Coronary artery (tissue), 2 donors: ENCODE data around the gene STING1.
A peak's percentile ranks its signal among the peaks of the same experiment; 100 is the strongest.
"Not testable (repeated sequence)": the region's sequence is repeated elsewhere in the genome, so short reads cannot be mapped to it uniquely, and the experiment has no call there.

Experiments used
- DNase-seq: peaks from one replicate; pipeline ENCODE4 v3.0.0-alpha.2; 2017; ENCODE audit warnings: low spot score
- H3K27ac ChIP-seq, 2 donors: fragments of 200-600 bp; sonication (generic); one replicate each; pipeline ENCODE4 v1.5.1; 2016 to 2019
- H3K4me3 ChIP-seq: fragments of 200-600 bp; sonication (generic); 2 replicates; pipeline ENCODE4 v1.5.1; 2016; ENCODE audit warnings: mild to moderate bottlenecking, moderate library complexity
- CTCF ChIP-seq: fragments of 200-600 bp; sonication (generic); IDR thresholded peaks from one replicate; pipeline ENCODE4 v1.5.1; 2019; ENCODE audit warnings: antibody characterized with exemption

The STING1 gene

GRCh38 chr5:139451878-139452660, 30.5 kb downstream of the STING1 start:
- TF ChIP-seq CTCF, result no peak
- DNase-seq, result peak; percentile 12
- Histone ChIP-seq H3K4me3 (no peak overlapping the region), H3K27ac (no peak overlapping the region)

GRCh38 chr5:139451176-139451575, 31.4 kb downstream of the STING1 start:
- Histone ChIP-seq H3K27ac (no peak overlapping the region), H3K4me3 (no peak overlapping the region)
- TF ChIP-seq CTCF, result no peak
- peak; percentile 16 for DNase-seq

GRCh38 chr5:139446956-139447779, 35.4 kb downstream of the STING1 start:
- Histone ChIP-seq H3K4me3 (no peak overlapping the region), H3K27ac (no peak overlapping the region)
- TF ChIP-seq CTCF, result no peak
- no peak for DNase-seq

- TF ChIP-seq CTCF, result no peak
- Histone ChIP-seq H3K27ac (no peak overlapping the region), H3K4me3 (no peak overlapping the region)
- no peak for DNase-seq
These were observed 37.0 kb downstream of the STING1 start for GRCh38 chr5:139445325-139446170.

- no peak for TF ChIP-seq CTCF
- H3K4me3 ChIP-seq, result no peak overlapping the region
- no peak overlapping the region for H3K27ac ChIP-seq
- no peak for DNase-seq
These were observed 38.6 kb downstream of the STING1 start for GRCh38 chr5:139443831-139444453.

- H3K27ac ChIP-seq, result not testable (repeated sequence)
These were observed 42.1 kb downstream of the STING1 start for GRCh38 chr5:139440416-139440815.

More at GRCh38 chr5:139440416-139440815, 42.1 kb downstream of the STING1 start:
- not testable (repeated sequence) for DNase-seq, H3K4me3 ChIP-seq
